ENCODE results near the gene LYZL4. TPM values are rescaled to one million over a fixed set of nuclear protein-coding genes. Genes with fewer than 3 reads are reported as not detected.

Gene LYZL4
- polyA plus RNA-seq, 1 donor from 2014 or later = not detected

GRCh38 chr3:42451116-42451515 lies 40.7 kb upstream of the LYZL4 start:
- Histone ChIP-seq H3K36me3 (ENCODE audit: insufficient read depth, low read length) (no peaks in the 10 kb centered on the region), H3F3A (ENCODE audit: insufficient read depth, low read length, poor library complexity, severe bottlenecking) (no peaks in the 10 kb centered on the region), H4K20me1 (ENCODE audit: insufficient read depth) (no peaks in the 10 kb centered on the region), H3K9me2 (ENCODE audit: insufficient read depth, low read length) (no peaks in the 10 kb centered on the region), H3K4me3 (ENCODE audit: low read length) (no peak overlapping the region), H3K27me3 (ENCODE audit: insufficient read depth, low read depth, low read length) (no peaks in the 10 kb centered on the region), H3K27ac (ENCODE audit: low read length) (no peak overlapping the region), H2AFZ (ENCODE audit: low read depth, low read length) (no peak overlapping the region), H3K9me3 (ENCODE audit: low read length) (no peaks in the 10 kb centered on the region), H3K79me2 (replicated peaks; ENCODE audit: insufficient read depth, low read length) (no peaks in the 10 kb centered on the region), H3K9ac (ENCODE audit: low read length) (no peak overlapping the region), H3K4me2 (ENCODE audit: low read length) (no peak overlapping the region)
- TF ChIP-seq TAF1 (IDR thresholded peaks at IDR 0.05; ENCODE audit: low read depth) (no peak), POLR2AphosphoS5 (IDR thresholded peaks at IDR 0.05) (no peak), EZH2 (IDR thresholded peaks at IDR 0.05; ENCODE audit: borderline replicate concordance, insufficient read depth, low read length, poor library complexity, severe bottlenecking) (no peak), SMC3 (conservative IDR thresholded peaks at IDR 0.05; ENCODE audit: poor library complexity) (no peak), MXI1 (conservative IDR thresholded peaks at IDR 0.05; ENCODE audit: poor library complexity, severe bottlenecking) (no peak), EP300 (conservative IDR thresholded peaks at IDR 0.05; ENCODE audit: poor library complexity, severe bottlenecking) (no peak)
- TF ChIP-seq, protein P1, sequence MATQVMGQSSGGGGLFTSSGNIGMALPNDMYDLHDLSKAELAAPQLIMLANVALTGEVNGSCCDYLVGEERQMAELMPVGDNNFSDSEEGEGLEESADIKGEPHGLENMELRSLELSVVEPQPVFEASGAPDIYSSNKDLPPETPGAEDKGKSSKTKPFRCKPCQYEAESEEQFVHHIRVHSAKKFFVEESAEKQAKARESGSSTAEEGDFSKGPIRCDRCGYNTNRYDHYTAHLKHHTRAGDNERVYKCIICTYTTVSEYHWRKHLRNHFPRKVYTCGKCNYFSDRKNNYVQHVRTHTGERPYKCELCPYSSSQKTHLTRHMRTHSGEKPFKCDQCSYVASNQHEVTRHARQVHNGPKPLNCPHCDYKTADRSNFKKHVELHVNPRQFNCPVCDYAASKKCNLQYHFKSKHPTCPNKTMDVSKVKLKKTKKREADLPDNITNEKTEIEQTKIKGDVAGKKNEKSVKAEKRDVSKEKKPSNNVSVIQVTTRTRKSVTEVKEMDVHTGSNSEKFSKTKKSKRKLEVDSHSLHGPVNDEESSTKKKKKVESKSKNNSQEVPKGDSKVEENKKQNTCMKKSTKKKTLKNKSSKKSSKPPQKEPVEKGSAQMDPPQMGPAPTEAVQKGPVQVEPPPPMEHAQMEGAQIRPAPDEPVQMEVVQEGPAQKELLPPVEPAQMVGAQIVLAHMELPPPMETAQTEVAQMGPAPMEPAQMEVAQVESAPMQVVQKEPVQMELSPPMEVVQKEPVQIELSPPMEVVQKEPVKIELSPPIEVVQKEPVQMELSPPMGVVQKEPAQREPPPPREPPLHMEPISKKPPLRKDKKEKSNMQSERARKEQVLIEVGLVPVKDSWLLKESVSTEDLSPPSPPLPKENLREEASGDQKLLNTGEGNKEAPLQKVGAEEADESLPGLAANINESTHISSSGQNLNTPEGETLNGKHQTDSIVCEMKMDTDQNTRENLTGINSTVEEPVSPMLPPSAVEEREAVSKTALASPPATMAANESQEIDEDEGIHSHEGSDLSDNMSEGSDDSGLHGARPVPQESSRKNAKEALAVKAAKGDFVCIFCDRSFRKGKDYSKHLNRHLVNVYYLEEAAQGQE (IDR thresholded peaks at IDR 0.05; ENCODE audit: borderline replicate concordance) = no peak

GRCh38 chr3:42450567-42450966 lies 40.2 kb upstream of the LYZL4 start:
- no peak overlapping the region for H3K9ac ChIP-seq (ENCODE audit: low read length)
- H3K9me2 ChIP-seq (ENCODE audit: insufficient read depth, low read length) = no peaks in the 10 kb centered on the region
- TF ChIP-seq EP300 (conservative IDR thresholded peaks at IDR 0.05; ENCODE audit: poor library complexity, severe bottlenecking) = no peak
- TF ChIP-seq, protein P1 (IDR thresholded peaks at IDR 0.05; ENCODE audit: borderline replicate concordance) = no peak
- no peak for TF ChIP-seq TAF1 (IDR thresholded peaks at IDR 0.05; ENCODE audit: low read depth)
- no peak for TF ChIP-seq MXI1 (conservative IDR thresholded peaks at IDR 0.05; ENCODE audit: poor library complexity, severe bottlenecking)
- no peak for TF ChIP-seq POLR2AphosphoS5 (IDR thresholded peaks at IDR 0.05)
- no peak for TF ChIP-seq RAD21 (conservative IDR thresholded peaks at IDR 0.05)
- no peak for TF ChIP-seq CTCF (IDR thresholded peaks at IDR 0.05; ENCODE audit: poor library complexity, severe bottlenecking)
- no peak for TF ChIP-seq EZH2 (IDR thresholded peaks at IDR 0.05; ENCODE audit: borderline replicate concordance, insufficient read depth, low read length, poor library complexity, severe bottlenecking)
- no peaks in the 10 kb centered on the region for H3K79me2 ChIP-seq (replicated peaks; ENCODE audit: insufficient read depth, low read length)
- H3K27me3 ChIP-seq (ENCODE audit: insufficient read depth, low read depth, low read length) = no peaks in the 10 kb centered on the region
- no peaks in the 10 kb centered on the region for H4K20me1 ChIP-seq (ENCODE audit: insufficient read depth)
- no peaks in the 10 kb centered on the region for H3F3A ChIP-seq (ENCODE audit: insufficient read depth, low read length, poor library complexity, severe bottlenecking)
- no peak overlapping the region for H2AFZ ChIP-seq (ENCODE audit: low read depth, low read length)
- H3K9me3 ChIP-seq (ENCODE audit: low read length) = no peaks in the 10 kb centered on the region
- no peaks in the 10 kb centered on the region for H3K36me3 ChIP-seq (ENCODE audit: insufficient read depth, low read length)
- H3K27ac ChIP-seq (ENCODE audit: low read length) = no peak overlapping the region
- no peak overlapping the region for H3K4me3 ChIP-seq (ENCODE audit: low read length)
- no peak overlapping the region for H3K4me2 ChIP-seq (ENCODE audit: low read length)
